ENCODE data around the gene NFASC.

NFASC gene

DNA sequence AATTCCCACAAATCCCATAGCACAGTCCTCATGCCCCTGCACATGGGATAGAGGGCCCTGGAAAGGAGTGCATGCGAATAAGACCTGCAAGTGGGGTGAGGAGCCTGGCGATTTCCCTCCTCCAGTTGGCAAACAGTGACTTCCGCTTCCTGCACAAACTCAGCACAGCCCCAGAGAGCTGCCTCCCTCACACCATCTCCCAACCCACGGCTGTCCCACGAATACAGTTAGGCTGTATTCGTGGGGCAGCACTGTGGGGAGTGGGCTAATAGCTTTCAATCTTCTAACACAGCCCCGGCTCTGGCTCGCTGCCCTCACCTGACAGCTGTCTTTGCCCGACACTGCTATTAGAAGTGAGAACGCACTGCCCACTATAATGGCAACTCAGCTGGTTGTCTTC is 144.1 kb downstream of the NFASC start:
- H3K4me3 ChIP-seq (ENCODE audit: low read length), result no peak overlapping the region

DNA sequence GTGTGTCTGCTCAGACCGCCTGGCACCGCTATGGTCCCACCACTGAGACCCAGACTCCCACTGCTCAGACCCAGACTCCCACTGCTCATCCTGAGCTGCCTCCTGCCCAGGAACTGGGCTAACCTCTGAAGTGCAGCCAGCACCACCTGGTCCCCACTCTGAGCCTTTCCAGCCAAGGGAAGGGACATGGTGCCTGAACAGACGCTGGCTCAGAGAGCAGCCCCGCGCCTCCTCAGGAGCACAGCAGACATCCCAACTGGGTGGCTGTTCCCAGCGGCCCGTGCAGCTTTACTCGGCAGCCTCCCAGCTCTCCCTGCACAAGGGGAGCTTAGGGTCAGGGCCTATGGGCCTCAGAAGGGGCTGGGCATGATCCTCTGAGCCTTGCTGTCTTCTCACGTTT is 144.6 kb downstream of the NFASC start:
- TF ChIP-seq CTCF (IDR thresholded peaks at IDR 0.05; ENCODE audit: insufficient read depth, low read depth, low read length, missing control alignments), result no peak
- DNase-seq (ENCODE audit: low read depth), result no peak
- no peak overlapping the region for H3K4me3 ChIP-seq (ENCODE audit: low read length)

More for the DNA sequence above, 144.1 kb downstream of the NFASC start:
- TF ChIP-seq CTCF (IDR thresholded peaks at IDR 0.05; ENCODE audit: insufficient read depth, low read depth, low read length, missing control alignments), result no peak
- no peak for DNase-seq (ENCODE audit: low read depth)

DNA sequence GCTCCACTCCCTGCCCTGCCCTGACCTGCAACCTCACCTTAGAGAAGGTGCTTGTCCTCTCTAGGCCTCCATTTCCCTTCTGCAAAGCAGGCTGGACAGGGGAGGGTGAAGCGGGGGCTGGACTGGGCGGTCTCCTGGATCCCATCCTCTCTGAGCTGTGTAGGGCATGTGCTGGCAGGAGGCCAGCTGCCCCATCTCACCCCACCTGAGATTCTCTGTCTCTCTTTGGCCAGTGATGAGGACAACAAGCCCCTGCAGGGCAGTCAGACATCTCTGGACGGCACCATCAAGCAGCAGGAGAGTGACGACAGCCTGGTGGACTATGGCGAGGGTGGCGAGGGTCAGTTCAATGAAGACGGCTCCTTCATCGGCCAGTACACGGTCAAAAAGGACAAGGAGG is 145.4 kb downstream of the NFASC start:
- DNase-seq (ENCODE audit: low read depth), result no peak
- TF ChIP-seq CTCF (IDR thresholded peaks at IDR 0.05; ENCODE audit: insufficient read depth, low read depth, low read length, missing control alignments), result no peak
- H3K4me3 ChIP-seq (ENCODE audit: low read length), result no peak overlapping the region

DNA sequence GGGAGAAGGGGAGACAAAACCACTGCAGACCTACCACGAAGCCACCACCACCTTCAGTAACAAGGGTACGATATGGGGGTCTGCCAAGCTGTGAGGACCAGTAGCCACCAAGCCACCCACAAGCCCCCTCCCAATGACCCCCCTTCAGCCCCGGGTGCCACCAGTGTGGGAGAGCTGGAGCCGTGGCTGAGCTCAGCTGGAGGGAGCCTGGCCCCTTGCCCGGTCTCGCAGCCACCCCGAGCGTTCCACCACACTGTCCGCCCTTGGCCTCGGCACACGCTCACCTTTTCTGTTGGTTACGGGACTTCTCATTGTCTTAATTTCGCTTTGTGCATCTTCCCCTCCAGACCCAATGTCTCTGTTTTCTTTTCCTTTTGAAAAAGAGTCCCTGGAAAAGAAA is 145.9 kb downstream of the NFASC start:
- TF ChIP-seq CTCF (IDR thresholded peaks at IDR 0.05; ENCODE audit: insufficient read depth, low read depth, low read length, missing control alignments), result no peak
- DNase-seq (ENCODE audit: low read depth), result no peak
- no peak overlapping the region for H3K4me3 ChIP-seq (ENCODE audit: low read length)

- DNase-seq (ENCODE audit: low read depth), result no peak
- TF ChIP-seq CTCF (IDR thresholded peaks at IDR 0.05; ENCODE audit: insufficient read depth, low read depth, low read length, missing control alignments), result no peak
- no peak overlapping the region for H3K4me3 ChIP-seq (ENCODE audit: low read length)
Observed at GRCh38 chr1:205017001-205017400, 146.3 kb downstream of the NFASC start.

DNA sequence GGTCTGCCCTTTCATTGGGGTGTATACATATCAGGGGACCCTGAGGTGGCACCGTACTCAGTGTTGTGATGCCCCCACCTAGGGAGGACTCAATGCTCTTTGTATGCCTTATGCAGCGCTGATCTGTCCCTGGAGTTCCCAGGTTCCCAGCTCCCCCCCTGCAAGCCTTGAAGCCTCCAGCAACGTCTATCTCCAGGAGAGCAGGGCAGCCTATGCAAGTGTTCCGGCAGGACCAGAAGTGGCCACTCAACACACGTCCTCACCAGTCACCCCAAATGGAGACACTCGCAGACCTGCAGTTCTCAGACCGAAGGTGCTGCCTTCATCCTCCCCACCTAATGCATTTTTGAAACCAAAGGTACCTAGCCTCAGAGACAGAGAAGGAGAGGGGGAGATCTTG is 147.1 kb downstream of the NFASC start:
- DNase-seq (ENCODE audit: low read depth), result no peak
- no peak for TF ChIP-seq CTCF (IDR thresholded peaks at IDR 0.05; ENCODE audit: insufficient read depth, low read depth, low read length, missing control alignments)
- H3K4me3 ChIP-seq (ENCODE audit: low read length), result no peak overlapping the region

DNA sequence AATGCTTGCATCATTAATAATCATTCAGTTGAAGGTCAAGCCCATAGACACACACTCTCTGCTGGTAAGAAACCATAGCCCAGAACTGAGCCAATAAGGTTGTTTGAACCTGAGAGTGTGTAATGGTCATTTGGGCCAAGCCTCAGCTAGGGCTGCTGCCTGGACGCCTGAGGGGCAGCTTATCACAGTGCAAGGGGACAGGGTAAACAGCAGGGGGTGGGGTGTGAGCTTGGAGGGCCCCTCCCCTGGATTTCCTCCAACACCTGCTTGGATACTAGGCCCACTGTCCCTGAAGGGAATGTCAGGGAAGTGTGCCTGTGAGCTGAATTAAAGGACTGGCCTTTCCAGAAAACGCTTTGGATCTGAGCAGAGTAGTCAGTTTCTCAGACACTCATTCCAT is 147.7 kb downstream of the NFASC start:
- TF ChIP-seq CTCF (IDR thresholded peaks at IDR 0.05; ENCODE audit: insufficient read depth, low read depth, low read length, missing control alignments), result no peak
- no peak for DNase-seq (ENCODE audit: low read depth)
- H3K4me3 ChIP-seq (ENCODE audit: low read length), result no peak overlapping the region

Measured in epithelial cell of esophagus (primary cell).